ENCODE results near the gene BICDL1. TPM values are rescaled to one million over a fixed set of nuclear protein-coding genes. Genes with fewer than 3 reads are reported as not detected.

Gene BICDL1
- polyA plus RNA-seq, 1 experiment, result 0.02 TPM

GRCh38 chr12:120115066-120115465 lies 126.0 kb downstream of the BICDL1 start:
- ChIA-PET CTCF (interaction anchor here (0.7 to 1.2 kb wide), 3 partner anchors 13 to 144 kb away, joined by 3 read pairs; no protein-coding TSS in a partner anchor), POLR2A (interaction anchor here (0.6 kb wide), 1 partner anchor 83 kb away, joined by 3 read pairs; no protein-coding TSS in a partner anchor)
- DNase-seq (ENCODE audit: low read depth), result no peak
- no peak for TF ChIP-seq CTCF (IDR thresholded peaks at IDR 0.05; ENCODE audit: insufficient read depth, low read depth, low read length)
- Histone ChIP-seq H3K27me3 (ENCODE audit: control insufficient read depth, insufficient read depth, low read length) (no peaks in the 10 kb centered on the region), H3K36me3 (ENCODE audit: control insufficient read depth, insufficient read depth, low read length) (peaks cover 3% of the 10 kb centered on the region; the same call in 1 of the 2 replicates), H3K4me3 (ENCODE audit: low read depth, low read length) (peak overlapping the region; percentile 84; the same call in 1 of the 2 replicates)

GRCh38 chr12:120115692-120116440 lies 126.8 kb downstream of the BICDL1 start:
- no peaks in the 10 kb centered on the region for H3K27me3 ChIP-seq (ENCODE audit: control insufficient read depth, insufficient read depth, low read length)
- peaks cover 3% of the 10 kb centered on the region; the same call in 1 of the 2 replicates for H3K36me3 ChIP-seq (ENCODE audit: control insufficient read depth, insufficient read depth, low read length)
- ChIA-PET CTCF (interaction anchor here (0.9 to 1.2 kb wide), 2 partner anchors 13 to 28 kb away, joined by 3 read pairs; no protein-coding TSS in a partner anchor), POLR2A (interaction anchor here (0.6 kb wide), 1 partner anchor 82 kb away, joined by 3 read pairs; no protein-coding TSS in a partner anchor)
- TF ChIP-seq CTCF (IDR thresholded peaks at IDR 0.05; ENCODE audit: insufficient read depth, low read depth, low read length), result no peak
- H3K4me3 ChIP-seq (ENCODE audit: low read depth, low read length), result peak overlapping the region; percentile 84
- no peak for DNase-seq (ENCODE audit: low read depth)

DNA sequence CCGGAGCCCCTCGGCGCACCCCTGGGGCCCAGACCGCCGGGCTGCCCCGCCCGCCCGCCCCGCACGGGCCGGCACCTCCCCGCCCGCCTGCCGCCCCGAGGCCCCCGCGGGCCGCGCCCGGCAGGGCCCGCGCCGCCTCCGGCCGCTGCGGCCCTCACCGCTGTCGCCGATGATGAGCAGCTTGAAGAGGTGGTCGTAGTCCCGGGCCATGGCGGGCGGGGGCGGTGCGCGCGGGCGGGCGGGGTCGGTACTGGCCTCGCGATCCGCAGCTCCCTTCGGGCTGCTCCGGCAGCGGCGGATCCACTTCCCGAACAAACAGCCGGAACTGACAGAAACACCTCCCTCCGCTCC lies 127.4 kb downstream of the BICDL1 start, which contains the start of gene RAB35:
TSS of gene RAB35 (minus strand) at position 313 of the 351 bp plus-strand sequence. CDS start at position 210, 103 bp downstream.
- Histone ChIP-seq H3K36me3 (ENCODE audit: control insufficient read depth, insufficient read depth, low read length) (peaks cover 3% of the 10 kb centered on the region; the same call in 1 of the 2 replicates), H3K27me3 (ENCODE audit: control insufficient read depth, insufficient read depth, low read length) (no peaks in the 10 kb centered on the region), H3K4me3 (ENCODE audit: low read depth, low read length) (peak within 1 kb of the TSS; percentile 84)
- CTCF ChIA-PET, result no interaction called here
- no peak for TF ChIP-seq CTCF (IDR thresholded peaks at IDR 0.05; ENCODE audit: insufficient read depth, low read depth, low read length)
- DNase-seq (ENCODE audit: low read depth), result no peak
- POLR2A ChIA-PET, result interaction anchor here (1.1 kb wide), 1 partner anchor 85 kb away, joined by 5 read pairs; the partner anchor contains the start of gene RPLP0

GRCh38 chr12:120116792-120117651 lies 128.0 kb downstream of the BICDL1 start:
- peak; percentile 45 for DNase-seq (ENCODE audit: low read depth)
- Histone ChIP-seq H3K27me3 (ENCODE audit: control insufficient read depth, insufficient read depth, low read length) (no peaks in the 10 kb centered on the region), H3K4me3 (ENCODE audit: low read depth, low read length) (peak overlapping the region; percentile 84), H3K36me3 (ENCODE audit: control insufficient read depth, insufficient read depth, low read length) (peaks cover 2% of the 10 kb centered on the region; the same call in 1 of the 2 replicates)
- ChIA-PET CTCF (no interaction called here), POLR2A (interaction anchor here (1.1 kb wide), 1 partner anchor 84 kb away, joined by 5 read pairs; the partner anchor contains the start of gene RPLP0)
- TF ChIP-seq CTCF (IDR thresholded peaks at IDR 0.05; ENCODE audit: insufficient read depth, low read depth, low read length), result no peak
